Naive thymus-derived CD4-positive, alpha-beta T cell (primary cell): ENCODE measurements around the gene TFF2. TPM values are rescaled to one million over a fixed set of nuclear protein-coding genes. Genes with fewer than 3 reads are reported as not detected.

Experiments used
- ATAC-seq: fragments of 150-1000 bp; cut with Tn5 transposase; 2 replicates; pipeline ENCODE4 v1.10.0; 2021; ENCODE audit warnings: mild to moderate bottlenecking, moderate library complexity
- CTCF ChIA-PET: fragments of 350-600 bp; sonication (Branson Sonifier 250); formaldehyde crosslinking; loops from one replicate; lab custom pipeline; 2021; ENCODE audit warnings: antibody characterized with exemption; lab: Charles Lee
- POLR2A ChIA-PET: fragments of 350-600 bp; sonication (Branson Sonifier 250); formaldehyde crosslinking; loops from one replicate; lab custom pipeline; 2021; ENCODE audit warnings: antibody characterized with exemption, inconsistent platforms; lab: Charles Lee
- DNase-seq, 9 donors: peaks; one replicate each; pipeline versions ENCODE4 v3.0.0 to v3.0.0-alpha.2; 2020 to 2022; ENCODE audit warnings: mixed read lengths in 1 of 9
- H3K27ac ChIP-seq: one replicate; pipeline ENCODE4 v1.7.0; 2013; ENCODE audit warnings: mild to moderate bottlenecking, low read depth, low read length, moderate library complexity
- H3K27me3 ChIP-seq, 2 donors: one replicate each; pipeline ENCODE4 v1.7.0; 2013; ENCODE audit warnings: low read length in 2 of 2, mild to moderate bottlenecking in 2 of 2, moderate library complexity in 2 of 2; ENCODE audit not compliant: control insufficient read depth in 2 of 2, insufficient read depth in 2 of 2
- H3K36me3 ChIP-seq, 3 experiments: 1 replicate in 2 of 3; 2 replicates in 1 of 3; pipeline ENCODE4 v1.7.0; 2013; ENCODE audit warnings: low read length in 3 of 3, mild to moderate bottlenecking in 3 of 3, moderate library complexity in 1 of 3; ENCODE audit not compliant: insufficient read depth in 3 of 3, control insufficient read depth in 2 of 3
- H3K4me1 ChIP-seq, 2 donors: one replicate each; pipeline ENCODE4 v1.7.0; 2013; ENCODE audit warnings: low read length in 2 of 2, mild to moderate bottlenecking in 2 of 2, moderate library complexity in 1 of 2; ENCODE audit not compliant: control insufficient read depth in 2 of 2, insufficient read depth in 2 of 2
- H3K4me3 ChIP-seq: 2 replicates; pipeline ENCODE4 v1.7.0; 2013; ENCODE audit warnings: mild to moderate bottlenecking, low read length
- H3K9me3 ChIP-seq, 3 experiments: 1 replicate in 2 of 3; 2 replicates in 1 of 3; pipeline ENCODE4 v1.7.0; 2013; ENCODE audit warnings: low read length in 3 of 3; ENCODE audit not compliant: control insufficient read depth in 2 of 3
- H3K27ac Mint-ChIP-seq, 9 donors: one replicate each; pipeline ENCODE4 v1.8.0; 2020 to 2022; ENCODE audit warnings: mixed read lengths in 9 of 9, mild to moderate bottlenecking in 8 of 9, moderate library complexity in 5 of 9, inconsistent platforms in 2 of 9
- H3K27me3 Mint-ChIP-seq, 5 donors: one replicate each; pipeline ENCODE4 v1.8.0; 2021 to 2022; ENCODE audit warnings: mixed read lengths in 5 of 5, mild to moderate bottlenecking in 1 of 5
- H3K36me3 Mint-ChIP-seq, 5 donors: one replicate each; pipeline ENCODE4 v1.8.0; 2020 to 2022; ENCODE audit warnings: mixed read lengths in 5 of 5, mild to moderate bottlenecking in 3 of 5, inconsistent platforms in 1 of 5
- H3K4me1 Mint-ChIP-seq, 7 donors: one replicate each; pipeline ENCODE4 v1.8.0; 2020 to 2022; ENCODE audit warnings: mixed read lengths in 7 of 7, mild to moderate bottlenecking in 3 of 7, inconsistent platforms in 1 of 7
- H3K4me3 Mint-ChIP-seq, 10 donors: one replicate each; pipeline ENCODE4 v1.8.0; 2020 to 2022; ENCODE audit warnings: mild to moderate bottlenecking in 10 of 10, mixed read lengths in 10 of 10, moderate library complexity in 6 of 10, inconsistent platforms in 2 of 10
- H3K9me3 Mint-ChIP-seq, 11 donors: one replicate each; pipeline ENCODE4 v1.8.0; 2020 to 2022; ENCODE audit warnings: mixed read lengths in 11 of 11, mild to moderate bottlenecking in 4 of 11, inconsistent platforms in 1 of 11, moderate library complexity in 1 of 11
- intact Hi-C, 2 donors: fragments of 100-400 bp; cut with micrococcal nuclease; formaldehyde crosslinking; loops; one replicate each; pipeline ENCODE4 v1.15.1; 2023
- polyA plus RNA-seq, 2 donors: library from polyadenylated mRNA; unstranded; fragments of 300-500 nt; fragmentation: Illumina TruSeq; gene quantifications; one replicate each; pipeline ENCODE4 v1.2.3, GENCODE V29; 2021
- total RNA-seq, 6 experiments: library from RNA in 5 of 6; stranded (reverse) in 5 of 6; gene quantifications; 1 replicate in 5 of 6; 2 replicates in 1 of 6; pipeline ENCODE4 v1.2.3 and lab custom pipeline; 2021 to 2026

The TFF2 gene
- total and polyA plus RNA-seq, 7 experiments from 2014 or later, result not detected

DNA sequence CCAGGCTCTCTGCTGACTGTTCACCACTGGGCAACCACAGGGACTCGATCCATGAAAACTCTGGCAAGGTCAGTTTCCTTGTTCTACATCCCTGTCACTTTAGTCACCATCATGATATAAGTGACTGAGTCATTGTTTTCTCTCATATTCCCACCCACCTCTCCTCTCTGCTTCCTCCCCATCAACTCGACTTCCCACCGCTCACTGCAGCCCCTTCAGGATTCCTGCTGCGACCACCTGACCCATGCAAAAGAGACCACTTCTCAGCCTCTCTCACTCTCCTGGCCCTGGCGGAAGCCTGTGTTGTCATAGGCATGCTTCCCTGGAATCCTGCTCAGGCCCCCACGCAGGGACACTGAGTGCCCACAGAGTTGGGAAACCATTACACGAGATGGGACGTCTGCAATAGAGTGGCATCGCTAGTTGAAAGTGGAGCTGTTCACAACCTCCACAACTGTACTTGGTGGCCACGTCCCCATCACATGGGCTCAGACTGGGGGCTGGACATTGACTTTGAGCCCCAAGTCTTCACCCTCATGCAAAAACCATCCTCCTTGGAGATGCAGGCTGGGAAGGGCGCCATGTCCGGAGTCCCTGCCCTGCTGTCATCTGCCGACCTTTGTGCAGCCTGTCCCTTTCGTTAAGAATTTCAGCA, 1.8 kb upstream of the TFF2 start:
- CTCF ChIA-PET, result no interaction called here
- no peak for ATAC-seq
- POLR2A ChIA-PET, result interaction anchor here (1.2 kb wide), 1 partner anchor 63 kb away, joined by 3 read pairs; no protein-coding TSS in a partner anchor
- Histone ChIP-seq H3K27ac (no peak overlapping the region), H3K27me3 (no peaks in the 10 kb centered on the region), H3K36me3 (no peaks in the 10 kb centered on the region), H3K4me3 (no peak overlapping the region), H3K9me3 (peaks cover 0 to 7% (median 0%) of the 10 kb centered on the region in 3 experiments), H3K4me1 (no peaks in the 10 kb centered on the region)
- Mint-ChIP-seq H3K9me3 (peaks cover 0 to 40% (median 13%) of the 10 kb centered on the region in 11 donors), H3K4me1 (peaks cover 0 to 4% (median 0%) of the 10 kb centered on the region in 7 donors), H3K4me3 (no peak overlapping the region), H3K27ac (peak overlapping the region in 3 of 9 donors; percentile 25 to 65 (median 33)), H3K27me3 (peaks cover 0 to 12% (median 0%) of the 10 kb centered on the region in 5 donors), H3K36me3 (peaks cover 0 to 19% (median 4%) of the 10 kb centered on the region in 5 donors)
- intact Hi-C loops, result no loop called here
- no peak for DNase-seq

GRCh38 chr21:42351626-42352440, 1.0 kb upstream of the TFF2 start:
- ChIA-PET POLR2A (interaction anchor here (1.2 kb wide), 1 partner anchor 64 kb away, joined by 3 read pairs; no protein-coding TSS in a partner anchor), CTCF (no interaction called here)
- intact Hi-C loops, result no loop called here
- no peak overlapping the region for H3K27ac ChIP-seq
- DNase-seq, result no peak
- no peak for ATAC-seq
- Mint-ChIP-seq H3K36me3 (peaks cover 0 to 19% (median 4%) of the 10 kb centered on the region in 5 donors), H3K27ac (peak overlapping the region in 2 of 9 donors; percentile 25 to 72), H3K4me3 (no peak overlapping the region), H3K27me3 (peaks cover 0 to 12% (median 0%) of the 10 kb centered on the region in 5 donors), H3K4me1 (peaks cover 0 to 3% (median 0%) of the 10 kb centered on the region in 7 donors), H3K9me3 (peaks cover 0 to 32% (median 13%) of the 10 kb centered on the region in 11 donors)
- H3K36me3 ChIP-seq, result no peaks in the 10 kb centered on the region
- H3K4me3 ChIP-seq, result no peak overlapping the region
- H3K9me3 ChIP-seq, result peaks cover 0 to 7% (median 0%) of the 10 kb centered on the region in 3 experiments
- no peaks in the 10 kb centered on the region for H3K27me3 ChIP-seq
- no peaks in the 10 kb centered on the region for H3K4me1 ChIP-seq

DNA sequence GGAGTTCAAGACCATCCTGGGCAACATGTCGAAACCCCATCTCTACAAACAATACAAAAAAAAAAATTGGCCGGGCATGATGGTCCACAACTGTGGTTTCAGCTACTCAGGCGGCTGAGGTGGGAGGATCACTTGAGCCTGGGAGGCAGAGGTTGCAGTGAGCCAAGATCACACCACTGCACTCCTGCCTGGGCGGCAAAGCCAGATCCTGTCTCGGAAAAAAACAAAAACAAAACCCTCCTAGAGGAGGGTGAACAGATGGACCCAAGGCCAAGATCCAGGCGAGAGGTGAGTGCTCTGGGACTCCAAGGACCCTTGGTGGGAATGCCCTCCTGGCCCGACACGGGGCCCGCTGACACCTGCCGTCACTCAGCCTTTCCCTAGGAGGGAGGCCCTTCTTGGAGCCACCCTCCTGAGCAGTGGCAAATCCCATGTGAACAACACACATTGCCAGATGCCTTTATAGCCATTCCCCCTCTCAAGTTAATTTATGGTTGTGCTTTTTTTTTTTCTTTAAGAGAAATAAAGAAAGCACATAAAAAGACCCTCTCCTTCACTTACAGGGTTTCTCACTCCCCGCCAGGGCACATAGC, 380 bp downstream of the TFF2 start:
- Mint-ChIP-seq H3K4me1 (peaks cover 0 to 3% (median 0%) of the 10 kb centered on the region in 7 donors), H3K27ac (no peak overlapping the region), H3K27me3 (peaks cover 0 to 6% (median 0%) of the 10 kb centered on the region in 5 donors), H3K36me3 (peaks cover 0 to 15% (median 0%) of the 10 kb centered on the region in 5 donors), H3K4me3 (no peak overlapping the region), H3K9me3 (peaks cover 0 to 19% (median 10%) of the 10 kb centered on the region in 11 donors)
- Histone ChIP-seq H3K27ac (no peak overlapping the region), H3K4me3 (no peak overlapping the region), H3K9me3 (peaks cover 0 to 7% (median 0%) of the 10 kb centered on the region in 3 experiments), H3K4me1 (no peaks in the 10 kb centered on the region), H3K36me3 (no peaks in the 10 kb centered on the region), H3K27me3 (no peaks in the 10 kb centered on the region)
- ChIA-PET POLR2A (interaction anchor here (0.6 kb wide), 1 partner anchor 87 kb away, joined by 3 read pairs; no protein-coding TSS in a partner anchor), CTCF (no interaction called here)
- no peak for ATAC-seq
- DNase-seq, result peak in 1 of 9 donors; percentile 15
- intact Hi-C loops, result no loop called here

DNA sequence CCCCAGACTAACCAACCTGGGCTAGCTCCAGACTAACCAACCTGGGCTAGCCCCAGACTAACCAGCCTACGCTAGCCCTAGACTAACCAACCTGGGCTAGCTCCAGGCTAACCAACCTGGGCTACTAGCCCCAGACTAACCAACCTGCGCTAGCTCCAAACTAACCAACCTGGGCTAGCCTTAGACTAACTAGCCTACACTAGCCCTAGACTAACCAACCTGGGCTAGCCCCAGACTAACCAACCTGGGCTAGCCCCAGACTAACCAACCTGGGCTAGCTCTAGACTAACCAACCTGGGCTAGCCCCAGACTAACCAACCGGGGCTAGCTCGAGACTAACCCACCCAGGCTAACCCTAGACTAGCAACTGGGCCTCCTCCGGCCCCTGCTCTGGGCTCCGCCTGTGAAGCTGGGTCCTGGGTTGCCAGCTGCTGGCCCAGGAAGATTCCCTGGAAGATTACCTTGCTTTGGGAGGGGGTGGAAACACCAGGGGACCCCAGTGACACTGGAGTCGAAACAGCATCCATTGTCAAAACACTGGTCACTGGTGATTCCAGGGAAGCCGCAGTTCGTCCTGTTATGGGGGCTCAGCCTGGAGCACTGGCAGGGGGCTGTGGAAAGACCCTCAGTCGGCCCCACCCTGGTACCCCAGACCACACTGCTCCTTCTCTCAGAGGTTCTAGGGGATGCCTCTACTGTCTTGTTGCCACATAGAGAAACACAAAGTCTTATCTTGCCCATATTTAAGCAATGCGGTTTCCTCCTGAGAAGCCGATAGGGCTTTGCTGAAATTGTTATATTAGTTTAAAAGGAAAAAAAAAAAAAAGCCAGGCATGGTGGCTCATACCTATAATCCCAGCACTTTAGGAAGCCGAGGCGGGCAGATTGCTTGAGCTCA, 1.1 kb downstream of the TFF2 start:
- H3K36me3 Mint-ChIP-seq, result peaks cover 0 to 8% (median 0%) of the 10 kb centered on the region in 5 donors
- ChIA-PET CTCF (no interaction called here), POLR2A (interaction anchor here (1.0 kb wide), 1 partner anchor 11 kb away, joined by 3 read pairs; no protein-coding TSS in a partner anchor)
- H3K27me3 Mint-ChIP-seq, result peaks cover 0 to 5% (median 0%) of the 10 kb centered on the region in 5 donors
- DNase-seq (peak in 1 of 9 donors; percentile 8), ATAC-seq (no peak)
- no peaks in the 10 kb centered on the region for H3K36me3 ChIP-seq
- no peaks in the 10 kb centered on the region for H3K27me3 ChIP-seq
- no peak overlapping the region for H3K4me3 ChIP-seq
- no peak overlapping the region for H3K27ac Mint-ChIP-seq
- no peak overlapping the region for H3K27ac ChIP-seq
- H3K9me3 ChIP-seq, result peaks cover 0 to 4% (median 0%) of the 10 kb centered on the region in 3 experiments
- H3K4me1 Mint-ChIP-seq, result peaks cover 0 to 3% (median 0%) of the 10 kb centered on the region in 7 donors
- intact Hi-C loops, result loop anchor here in 1 of 2 donors (10.0 kb wide), 1 partner anchor 85 kb away; no protein-coding TSS in a partner anchor
- peaks cover 0 to 13% (median 4%) of the 10 kb centered on the region in 11 donors for H3K9me3 Mint-ChIP-seq
- no peaks in the 10 kb centered on the region for H3K4me1 ChIP-seq
- no peak overlapping the region for H3K4me3 Mint-ChIP-seq

DNA sequence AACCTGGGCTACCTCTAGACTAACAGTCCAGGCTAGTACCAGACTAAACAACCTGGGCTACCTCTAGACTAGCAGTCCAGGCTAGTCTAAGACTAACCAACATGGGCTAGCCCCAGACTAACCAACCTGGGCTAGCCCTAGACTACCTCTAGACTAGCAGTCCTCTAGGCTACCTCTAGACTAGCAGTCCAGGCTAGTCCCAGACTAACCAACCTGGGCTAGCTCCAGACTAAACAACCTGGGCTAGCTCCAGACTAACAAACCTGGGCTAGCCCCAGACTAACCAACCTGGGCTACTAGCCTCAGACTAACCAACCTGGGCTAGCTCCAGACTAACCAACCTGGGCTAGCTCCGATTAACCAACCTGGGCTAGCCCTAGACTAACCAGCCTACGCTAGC, 2.0 kb downstream of the TFF2 start:
- ATAC-seq, result no peak
- Histone ChIP-seq H3K27ac (no peak overlapping the region), H3K4me3 (no peak overlapping the region), H3K36me3 (no peaks in the 10 kb centered on the region), H3K9me3 (no peaks in the 10 kb centered on the region), H3K27me3 (no peaks in the 10 kb centered on the region), H3K4me1 (no peaks in the 10 kb centered on the region)
- no peak overlapping the region for H3K4me3 Mint-ChIP-seq
- peaks cover 0 to 3% (median 0%) of the 10 kb centered on the region in 5 donors for H3K36me3 Mint-ChIP-seq
- POLR2A ChIA-PET, result interaction anchor here (1.0 kb wide), 1 partner anchor 10 kb away, joined by 3 read pairs; no protein-coding TSS in a partner anchor
- intact Hi-C loops, result loop anchor here in 1 of 2 donors (10.0 kb wide), 1 partner anchor 86 kb away; no protein-coding TSS in a partner anchor
- H3K9me3 Mint-ChIP-seq, result peaks cover 0 to 7% (median 2%) of the 10 kb centered on the region in 11 donors
- no peaks in the 10 kb centered on the region for H3K27me3 Mint-ChIP-seq
- H3K27ac Mint-ChIP-seq, result no peak overlapping the region
- DNase-seq, result no peak
- peaks cover 0 to 3% (median 0%) of the 10 kb centered on the region in 7 donors for H3K4me1 Mint-ChIP-seq
- CTCF ChIA-PET, result interaction anchor here (0.7 kb wide), 1 partner anchor 125 kb away, joined by 3 read pairs; no protein-coding TSS in a partner anchor
